Stimulated activated naive CD8-positive, alpha-beta T cell treated with anti-CD3 and anti-CD28 coated beads, Interleukin-15, amount 100 ng/mL, for 72 hours (primary cell): ENCODE results near the gene MBP.
"Not testable (repeated sequence)": the region's sequence is repeated elsewhere in the genome, so short reads cannot be mapped to it uniquely, and the experiment has no call there.

ENCODE experiments used
- ATAC-seq: fragments of 150-1000 bp; cut with Tn5 transposase; 2 replicates; pipeline ENCODE4 v1.10.0; 2021; ENCODE audit warnings: mild to moderate bottlenecking, moderate library complexity
- DNase-seq, 2 donors: peaks; one replicate each; pipeline ENCODE4 v3.0.0; 2021 to 2022
- H3K27ac Mint-ChIP-seq, 2 donors: one replicate each; pipeline ENCODE4 v1.8.0; 2022; ENCODE audit warnings: mild to moderate bottlenecking in 2 of 2, mixed read lengths in 2 of 2, moderate library complexity in 2 of 2
- H3K27me3 Mint-ChIP-seq: one replicate; pipeline ENCODE4 v1.8.0; 2022; ENCODE audit warnings: mixed read lengths
- H3K4me1 Mint-ChIP-seq: one replicate; pipeline ENCODE4 v1.8.0; 2022; ENCODE audit warnings: mild to moderate bottlenecking, mixed read lengths
- H3K4me3 Mint-ChIP-seq, 2 donors: one replicate each; pipeline ENCODE4 v1.8.0; 2022; ENCODE audit warnings: mild to moderate bottlenecking in 2 of 2, mixed read lengths in 2 of 2, moderate library complexity in 1 of 2
- H3K9me3 Mint-ChIP-seq, 2 donors: one replicate each; pipeline ENCODE4 v1.8.0; 2022; ENCODE audit warnings: mixed read lengths in 2 of 2

MBP gene

GRCh38 chr18:77022556-77022955 is 110.0 kb downstream of the MBP start:
- Mint-ChIP-seq H3K27ac (no peak overlapping the region), H3K4me1 (peaks cover 24% of the 10 kb centered on the region), H3K9me3 (peaks cover 0 to 11% of the 10 kb centered on the region in 2 donors), H3K27me3 (no peaks in the 10 kb centered on the region), H3K4me3 (no peak overlapping the region)
- ATAC-seq, result no peak
- DNase-seq, result no peak

- H3K27ac Mint-ChIP-seq, result no peak overlapping the region
- no peak for DNase-seq
- H3K4me1 Mint-ChIP-seq, result peaks cover 25% of the 10 kb centered on the region
- no peak for ATAC-seq
- H3K4me3 Mint-ChIP-seq, result no peak overlapping the region
- no peaks in the 10 kb centered on the region for H3K27me3 Mint-ChIP-seq
- H3K9me3 Mint-ChIP-seq, result peaks cover 0 to 11% of the 10 kb centered on the region in 2 donors
Observed at GRCh38 chr18:77022116-77022515, 110.5 kb downstream of the MBP start.

- not testable (repeated sequence) for DNase-seq, H3K4me3 Mint-ChIP-seq, H3K27me3 Mint-ChIP-seq, ATAC-seq
- H3K27ac Mint-ChIP-seq, result peak overlapping the region in 1 of 2 donors; percentile 59
- peaks cover 30% of the 10 kb centered on the region for H3K4me1 Mint-ChIP-seq
- peaks cover 0 to 11% of the 10 kb centered on the region in 2 donors for H3K9me3 Mint-ChIP-seq
Observed at GRCh38 chr18:77021478-77021877, 111.1 kb downstream of the MBP start.

GRCh38 chr18:77021075-77021474 is 111.5 kb downstream of the MBP start:
- Mint-ChIP-seq H3K27me3 (no peaks in the 10 kb centered on the region), H3K9me3 (peaks cover 0 to 11% of the 10 kb centered on the region in 2 donors), H3K27ac (peak overlapping the region in 1 of 2 donors; percentile 24), H3K4me1 (peaks cover 34% of the 10 kb centered on the region), H3K4me3 (no peak overlapping the region)
- ATAC-seq (no peak), DNase-seq (no peak)

- H3K4me1 Mint-ChIP-seq, result peaks cover 35% of the 10 kb centered on the region
- DNase-seq (no peak), ATAC-seq (no peak)
- no peaks in the 10 kb centered on the region for H3K27me3 Mint-ChIP-seq
- no peak overlapping the region for H3K4me3 Mint-ChIP-seq
- H3K9me3 Mint-ChIP-seq, result peaks cover 0 to 11% of the 10 kb centered on the region in 2 donors
- no peak overlapping the region for H3K27ac Mint-ChIP-seq
Observed at GRCh38 chr18:77020561-77020960, 112.0 kb downstream of the MBP start.

- ATAC-seq (no peak), DNase-seq (no peak)
- peak overlapping the region in 1 of 2 donors; percentile 61 for H3K27ac Mint-ChIP-seq
- peaks cover 0 to 11% of the 10 kb centered on the region in 2 donors for H3K9me3 Mint-ChIP-seq
- H3K4me1 Mint-ChIP-seq, result peaks cover 35% of the 10 kb centered on the region
- H3K4me3 Mint-ChIP-seq, result no peak overlapping the region
- H3K27me3 Mint-ChIP-seq, result no peaks in the 10 kb centered on the region
Observed at GRCh38 chr18:77019641-77020040, 112.9 kb downstream of the MBP start.

GRCh38 chr18:77018650-77019049 is 113.9 kb downstream of the MBP start:
- Mint-ChIP-seq H3K27ac (peak overlapping the region in 1 of 2 donors; percentile 30), H3K4me1 (peaks cover 31% of the 10 kb centered on the region), H3K9me3 (peaks cover 0 to 11% of the 10 kb centered on the region in 2 donors)
- not testable (repeated sequence) for DNase-seq, H3K27me3 Mint-ChIP-seq, H3K4me3 Mint-ChIP-seq, ATAC-seq

GRCh38 chr18:77017355-77017754 is 115.2 kb downstream of the MBP start:
- H3K27ac Mint-ChIP-seq, result no peak overlapping the region
- H3K27me3 Mint-ChIP-seq, result no peaks in the 10 kb centered on the region
- peaks cover 0 to 11% of the 10 kb centered on the region in 2 donors for H3K9me3 Mint-ChIP-seq
- peaks cover 25% of the 10 kb centered on the region for H3K4me1 Mint-ChIP-seq
- no peak overlapping the region for H3K4me3 Mint-ChIP-seq
- DNase-seq (no peak), ATAC-seq (no peak)

GRCh38 chr18:77016936-77017335 is 115.6 kb downstream of the MBP start:
- Mint-ChIP-seq H3K9me3 (peaks cover 0 to 11% of the 10 kb centered on the region in 2 donors), H3K27ac (no peak overlapping the region), H3K4me1 (peaks cover 29% of the 10 kb centered on the region), H3K4me3 (no peak overlapping the region), H3K27me3 (no peaks in the 10 kb centered on the region)
- DNase-seq, result no peak
- peak; percentile 26 for ATAC-seq

GRCh38 chr18:77015771-77016710 is 116.5 kb downstream of the MBP start:
- peaks cover 26% of the 10 kb centered on the region for H3K4me1 Mint-ChIP-seq
- H3K9me3 Mint-ChIP-seq, result peaks cover 0 to 11% of the 10 kb centered on the region in 2 donors
- H3K27ac Mint-ChIP-seq, result peak overlapping the region in 1 of 2 donors; percentile 53
- H3K27me3 Mint-ChIP-seq, result no peaks in the 10 kb centered on the region
- H3K4me3 Mint-ChIP-seq, result no peak overlapping the region
- no peak for ATAC-seq
- no peak for DNase-seq

GRCh38 chr18:77015169-77015568 is 117.4 kb downstream of the MBP start:
- DNase-seq (no peak), ATAC-seq (no peak)
- H3K9me3 Mint-ChIP-seq, result peaks cover 0 to 11% of the 10 kb centered on the region in 2 donors
- H3K4me1 Mint-ChIP-seq, result peaks cover 26% of the 10 kb centered on the region
- H3K27ac Mint-ChIP-seq, result no peak overlapping the region
- no peaks in the 10 kb centered on the region for H3K27me3 Mint-ChIP-seq
- H3K4me3 Mint-ChIP-seq, result no peak overlapping the region

GRCh38 chr18:77014538-77014937 is 118.0 kb downstream of the MBP start:
- H3K4me3 Mint-ChIP-seq, result no peak overlapping the region
- ATAC-seq (no peak), DNase-seq (no peak)
- H3K9me3 Mint-ChIP-seq, result peaks cover 0 to 11% of the 10 kb centered on the region in 2 donors
- H3K27me3 Mint-ChIP-seq, result no peaks in the 10 kb centered on the region
- H3K4me1 Mint-ChIP-seq, result peaks cover 22% of the 10 kb centered on the region
- no peak overlapping the region for H3K27ac Mint-ChIP-seq

- H3K4me3 Mint-ChIP-seq, result no peak overlapping the region
- ATAC-seq, result no peak
- no peaks in the 10 kb centered on the region for H3K27me3 Mint-ChIP-seq
- H3K9me3 Mint-ChIP-seq, result peaks cover 0 to 7% of the 10 kb centered on the region in 2 donors
- H3K4me1 Mint-ChIP-seq, result peaks cover 18% of the 10 kb centered on the region
- no peak overlapping the region for H3K27ac Mint-ChIP-seq
- no peak for DNase-seq
Observed at GRCh38 chr18:77013811-77014521, 118.6 kb downstream of the MBP start.

- H3K27me3 Mint-ChIP-seq, result no peaks in the 10 kb centered on the region
- no peak overlapping the region for H3K4me3 Mint-ChIP-seq
- DNase-seq (no peak), ATAC-seq (no peak)
- H3K9me3 Mint-ChIP-seq, result no peaks in the 10 kb centered on the region
- peaks cover 18% of the 10 kb centered on the region for H3K4me1 Mint-ChIP-seq
- no peak overlapping the region for H3K27ac Mint-ChIP-seq
Observed at GRCh38 chr18:77012806-77013541, 119.6 kb downstream of the MBP start.

- no peaks in the 10 kb centered on the region for H3K27me3 Mint-ChIP-seq
- no peak overlapping the region for H3K4me3 Mint-ChIP-seq
- no peaks in the 10 kb centered on the region for H3K9me3 Mint-ChIP-seq
- DNase-seq (no peak), ATAC-seq (no peak)
- H3K4me1 Mint-ChIP-seq, result peaks cover 17% of the 10 kb centered on the region
- peak overlapping the region in 1 of 2 donors; percentile 23 for H3K27ac Mint-ChIP-seq
Observed at GRCh38 chr18:77012120-77012519, 120.5 kb downstream of the MBP start.
